Right renal cortex interstitium (tissue), 3 donors: ENCODE data around the gene EPS8L3. TPM values are rescaled to one million over a fixed set of nuclear protein-coding genes. Genes with fewer than 3 reads are reported as not detected.
"Not testable (repeated sequence)": the region's sequence is repeated elsewhere in the genome, so short reads cannot be mapped to it uniquely, and the experiment has no call there.

Experiments used
- DNase-seq, 3 donors: peaks; one replicate each; pipeline ENCODE4 v3.0.0-alpha.2; 2013; ENCODE audit warnings: low read depth in 3 of 3, low spot score in 2 of 3
- polyA plus RNA-seq, 3 donors: library from polyadenylated mRNA; unstranded; fragments of 120-200 nt; gene quantifications; one replicate each; pipeline ENCODE4 v1.2.1, GENCODE V29; 2013; ENCODE audit not compliant: insufficient read length in 3 of 3

Gene EPS8L3, protein sequence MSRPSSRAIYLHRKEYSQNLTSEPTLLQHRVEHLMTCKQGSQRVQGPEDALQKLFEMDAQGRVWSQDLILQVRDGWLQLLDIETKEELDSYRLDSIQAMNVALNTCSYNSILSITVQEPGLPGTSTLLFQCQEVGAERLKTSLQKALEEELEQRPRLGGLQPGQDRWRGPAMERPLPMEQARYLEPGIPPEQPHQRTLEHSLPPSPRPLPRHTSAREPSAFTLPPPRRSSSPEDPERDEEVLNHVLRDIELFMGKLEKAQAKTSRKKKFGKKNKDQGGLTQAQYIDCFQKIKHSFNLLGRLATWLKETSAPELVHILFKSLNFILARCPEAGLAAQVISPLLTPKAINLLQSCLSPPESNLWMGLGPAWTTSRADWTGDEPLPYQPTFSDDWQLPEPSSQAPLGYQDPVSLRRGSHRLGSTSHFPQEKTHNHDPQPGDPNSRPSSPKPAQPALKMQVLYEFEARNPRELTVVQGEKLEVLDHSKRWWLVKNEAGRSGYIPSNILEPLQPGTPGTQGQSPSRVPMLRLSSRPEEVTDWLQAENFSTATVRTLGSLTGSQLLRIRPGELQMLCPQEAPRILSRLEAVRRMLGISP
- under 1 TPM; 0.12 to 0.56 (median 0.28) TPM for polyA plus RNA-seq

DNA sequence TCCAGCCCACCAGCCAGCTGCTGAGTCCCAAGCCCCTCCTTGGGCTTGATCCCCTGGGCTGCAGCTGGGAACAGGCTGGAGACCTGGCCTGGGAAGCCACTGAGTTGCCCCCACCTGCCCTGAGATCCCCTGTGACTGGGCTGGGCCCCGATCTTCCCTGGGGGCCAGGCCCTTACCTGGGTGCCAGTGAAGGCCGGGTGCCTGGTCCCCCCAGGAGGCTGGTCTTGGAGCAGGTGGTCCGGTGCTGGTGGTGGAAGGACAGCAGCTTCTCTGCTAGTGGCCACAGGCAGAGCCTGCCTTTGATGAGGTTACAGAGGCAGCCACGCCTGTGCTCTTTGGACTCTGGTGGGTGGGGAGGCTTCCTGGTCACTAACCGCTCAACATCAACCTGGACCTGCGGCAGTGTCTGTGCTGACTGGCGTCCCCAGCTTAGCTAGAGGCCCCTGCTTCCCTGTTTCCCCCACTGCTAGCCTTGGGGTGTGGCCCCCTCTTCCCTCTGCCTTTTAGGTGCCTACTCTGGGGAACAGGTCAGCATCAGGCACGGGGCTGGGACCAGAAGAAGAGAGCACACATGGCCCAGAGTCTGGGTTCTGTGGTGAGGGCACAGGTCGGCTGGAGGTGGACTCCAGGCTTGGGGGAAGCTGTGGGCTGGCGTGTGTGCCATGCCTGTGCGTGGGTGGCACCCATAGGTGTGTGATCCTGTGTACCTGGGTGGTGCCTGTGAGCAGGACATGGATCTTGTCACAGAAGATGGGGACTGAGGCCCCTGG is at the start of gene EPS8L3:
TSS of gene EPS8L3 (minus strand) at position 278 of the 770 bp plus-strand sequence. CDS start 2,174 bp downstream, outside the sequence.
- DNase-seq = no peak

DNA sequence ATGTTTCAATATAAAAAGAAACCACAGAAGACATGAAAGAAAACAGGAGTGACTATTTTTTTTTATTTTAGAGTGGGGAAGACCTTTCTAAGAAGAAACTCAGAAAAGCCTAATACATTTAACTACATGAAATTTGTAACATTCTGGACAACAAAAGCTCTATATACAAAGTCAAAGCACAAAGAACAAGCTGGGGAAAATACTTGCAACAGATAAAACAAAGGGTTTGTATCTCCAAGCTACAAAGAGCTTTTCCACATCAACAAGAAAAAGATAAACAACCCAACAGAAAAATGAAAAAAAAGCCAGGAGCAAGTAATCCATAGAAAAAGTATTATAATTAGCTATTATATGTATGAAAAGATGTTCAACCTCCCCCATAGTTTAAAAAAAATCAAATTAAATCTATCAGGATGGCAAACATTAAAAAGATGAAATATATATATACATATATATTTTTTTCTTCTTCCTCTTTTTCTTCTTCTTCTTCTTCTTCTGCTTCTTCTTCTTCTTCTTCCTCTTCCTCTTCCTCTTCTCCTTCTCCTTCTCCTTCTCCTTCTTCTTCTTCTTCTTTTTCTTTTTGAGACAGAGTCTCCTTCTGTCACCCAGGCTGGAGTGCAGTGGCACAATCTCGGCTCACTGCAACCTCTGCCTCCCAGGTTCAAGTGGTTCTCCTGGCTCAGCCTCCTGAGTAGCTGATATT is 49.1 kb upstream of the EPS8L3 start:
- no peak for DNase-seq

DNA sequence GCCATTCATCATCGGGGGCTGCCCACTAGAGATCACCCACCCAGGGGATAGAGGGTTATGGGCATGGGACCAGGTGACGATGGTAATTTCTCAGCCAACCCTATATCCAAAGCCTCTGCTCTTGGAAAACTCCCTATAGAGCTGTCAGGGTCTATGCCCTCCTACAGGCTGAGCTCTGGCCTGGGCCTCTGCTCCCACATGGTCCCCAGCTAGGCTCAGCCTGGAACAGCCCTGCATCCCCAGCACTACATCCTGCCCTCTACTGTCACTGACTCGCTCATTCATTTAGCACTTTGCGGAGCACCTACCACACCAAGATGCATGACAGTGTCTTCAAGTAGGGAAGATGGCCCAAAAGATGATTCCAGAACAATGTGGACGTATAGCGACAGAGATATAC is 45.0 kb upstream of the EPS8L3 start:
- no peak for DNase-seq

DNA sequence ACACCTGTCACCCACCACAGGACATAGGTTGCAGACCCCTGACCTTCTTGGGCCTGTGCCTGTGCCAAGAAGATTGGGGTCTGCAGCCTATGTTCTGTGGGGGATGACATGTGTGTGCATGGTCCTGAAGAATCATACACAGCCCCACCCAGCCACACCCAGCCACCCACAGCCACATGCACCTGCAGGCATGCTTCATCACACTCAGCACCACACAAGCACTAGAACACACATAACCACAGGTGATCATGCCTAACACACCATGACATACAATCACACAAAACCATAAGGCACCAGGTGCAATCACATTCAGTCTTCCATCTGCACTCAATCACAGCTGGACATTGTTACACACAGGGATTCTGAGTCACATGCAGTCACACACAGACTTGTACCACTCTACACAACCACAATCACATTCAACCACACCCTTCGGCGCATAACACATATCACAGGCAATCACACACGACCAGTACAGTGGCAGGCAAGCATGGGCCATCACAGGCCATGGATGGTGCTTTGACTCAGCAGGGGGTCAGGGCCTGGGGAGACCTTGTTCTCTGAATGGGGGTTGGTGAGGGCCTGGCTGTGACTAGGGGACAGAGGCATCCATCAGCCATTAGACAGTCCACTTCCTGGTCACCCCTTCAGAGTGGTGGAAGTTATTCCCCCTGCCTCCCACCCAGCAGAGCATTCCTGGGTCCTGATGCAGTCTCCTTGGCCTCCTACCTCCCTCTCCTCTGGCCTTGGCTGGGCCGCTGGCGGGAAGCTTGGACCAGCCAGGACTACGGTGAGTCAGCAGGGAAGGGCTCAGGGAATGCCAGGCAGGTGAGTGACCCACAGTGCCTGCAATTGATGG is 44.3 kb upstream of the EPS8L3 start:
- no peak for DNase-seq

DNA sequence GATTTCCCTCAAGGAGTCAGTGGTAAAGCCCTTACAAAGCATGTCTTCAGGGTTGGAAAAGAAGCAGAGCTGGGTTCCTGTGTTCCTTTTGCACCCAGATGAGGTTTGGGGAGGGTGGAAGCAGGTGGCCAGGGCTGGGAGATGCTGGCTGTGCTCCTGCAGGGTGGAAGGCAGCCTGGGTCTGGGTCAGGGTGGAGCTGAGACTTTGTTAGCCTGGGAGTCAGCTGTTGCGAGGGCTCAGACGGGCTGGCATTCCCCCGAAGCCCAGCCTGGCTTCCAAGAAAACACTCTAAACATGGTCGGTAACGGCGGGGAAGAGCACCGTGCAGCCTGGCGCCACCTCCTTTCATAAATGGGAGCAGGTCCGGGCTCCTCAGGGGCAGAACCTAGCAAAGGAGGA is 43.7 kb upstream of the EPS8L3 start:
- no peak for DNase-seq

DNA sequence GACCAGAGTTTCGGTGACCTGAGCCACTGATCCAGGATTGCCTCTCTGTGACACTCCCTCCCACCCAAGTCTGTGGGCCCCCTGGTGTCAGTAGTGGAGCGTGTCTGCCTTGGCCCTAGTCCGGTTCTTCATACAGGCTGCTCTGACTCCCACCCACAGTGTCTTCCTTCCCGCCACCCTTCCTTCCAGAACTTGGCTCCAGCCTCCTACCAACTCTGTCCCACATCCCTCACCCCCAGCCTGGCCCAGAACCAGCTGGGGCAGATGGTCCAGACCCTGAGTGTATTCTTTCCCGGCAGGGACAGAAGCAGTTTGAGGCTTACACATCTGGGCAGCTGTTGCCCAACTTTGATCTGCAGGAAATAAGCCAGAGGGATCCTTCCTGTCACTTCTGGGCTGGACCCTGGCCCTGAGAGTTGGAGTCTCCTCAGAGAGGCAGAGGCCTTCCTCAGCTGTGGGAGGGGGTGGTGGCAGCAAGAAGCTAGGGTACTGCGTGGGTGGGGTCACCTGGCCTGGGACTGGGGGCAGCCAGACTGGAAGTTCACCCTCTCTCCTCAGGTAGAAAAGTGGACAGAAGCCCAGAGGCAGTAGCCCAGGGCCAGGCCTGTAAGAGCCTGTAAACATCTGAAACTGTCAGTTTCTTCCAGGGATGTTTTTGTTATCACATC is 43.1 kb upstream of the EPS8L3 start:
- DNase-seq = no peak

DNA sequence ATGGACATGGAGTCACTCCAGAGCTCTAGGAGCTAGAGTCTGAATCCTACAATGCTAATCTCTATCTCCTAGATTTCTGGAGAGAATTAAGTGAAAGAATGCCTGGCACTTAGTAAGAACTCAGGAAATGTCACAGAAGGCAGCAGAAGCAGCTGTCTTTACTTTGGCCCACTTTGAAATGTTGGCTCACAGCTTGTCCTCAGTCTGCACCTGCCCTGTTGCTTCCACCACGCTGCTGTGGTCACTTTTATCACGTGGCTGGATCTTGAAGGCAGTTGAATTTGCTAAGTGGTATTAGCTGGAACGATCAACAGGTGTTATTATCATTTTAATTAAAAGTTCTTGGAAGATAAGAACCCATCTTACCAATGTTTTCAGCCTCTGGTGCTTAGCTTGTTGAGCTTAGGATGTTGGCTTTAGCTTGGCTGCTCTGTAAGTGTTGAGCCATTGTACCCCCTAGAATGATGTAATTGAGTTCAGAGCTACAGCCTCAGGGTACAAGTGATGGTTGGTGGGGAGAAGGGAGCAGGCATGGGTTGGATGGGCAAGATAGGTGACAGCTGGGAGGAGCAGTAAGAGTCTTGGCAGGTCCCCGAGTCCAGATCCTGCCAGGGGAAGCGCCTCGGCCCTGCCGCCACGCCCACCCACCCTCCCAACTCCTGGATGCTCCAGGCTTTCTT is 41.9 kb upstream of the EPS8L3 start:
- DNase-seq = no peak

DNA sequence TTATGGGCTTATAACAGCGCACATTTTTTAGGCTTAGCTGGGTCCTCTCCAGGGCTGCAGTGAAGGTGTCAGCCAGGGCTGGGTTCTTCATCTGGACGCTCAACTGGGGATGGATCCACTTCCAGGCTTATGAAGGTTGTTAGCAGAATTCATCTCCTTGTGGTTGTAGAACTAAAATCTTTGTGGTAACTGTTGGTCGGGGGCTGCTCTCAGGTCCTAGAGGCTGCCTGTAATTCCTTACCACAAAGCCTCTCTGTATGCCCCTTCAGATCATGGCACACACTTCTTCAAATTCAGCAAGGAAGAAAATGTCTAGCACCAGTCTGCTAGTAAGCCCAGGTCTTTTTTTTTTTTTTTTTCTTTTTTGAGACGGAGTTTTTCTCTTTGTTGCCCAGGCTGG is 40.9 kb upstream of the EPS8L3 start:
- no peak for DNase-seq

DNA sequence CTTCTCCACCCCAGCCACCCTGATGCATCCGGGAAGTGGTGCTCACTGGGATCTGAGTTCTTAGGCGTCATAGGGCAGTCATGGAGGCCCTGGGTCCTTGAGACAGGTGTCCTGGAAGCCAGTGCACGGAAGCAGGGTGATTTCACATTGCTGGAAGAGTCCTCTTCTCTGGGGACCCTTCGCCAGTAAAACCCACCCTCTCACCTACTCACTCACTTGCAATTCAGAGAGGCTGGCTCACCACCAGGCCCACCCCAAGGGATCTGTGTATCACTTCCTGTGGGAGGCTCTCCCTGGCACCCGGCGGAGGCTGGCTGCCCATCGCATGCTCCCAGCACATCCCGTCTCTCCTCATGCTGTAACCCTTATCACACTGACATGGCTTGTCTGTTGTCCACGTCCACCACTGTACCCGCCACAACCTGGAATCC is 40.2 kb upstream of the EPS8L3 start:
- no peak for DNase-seq

DNA sequence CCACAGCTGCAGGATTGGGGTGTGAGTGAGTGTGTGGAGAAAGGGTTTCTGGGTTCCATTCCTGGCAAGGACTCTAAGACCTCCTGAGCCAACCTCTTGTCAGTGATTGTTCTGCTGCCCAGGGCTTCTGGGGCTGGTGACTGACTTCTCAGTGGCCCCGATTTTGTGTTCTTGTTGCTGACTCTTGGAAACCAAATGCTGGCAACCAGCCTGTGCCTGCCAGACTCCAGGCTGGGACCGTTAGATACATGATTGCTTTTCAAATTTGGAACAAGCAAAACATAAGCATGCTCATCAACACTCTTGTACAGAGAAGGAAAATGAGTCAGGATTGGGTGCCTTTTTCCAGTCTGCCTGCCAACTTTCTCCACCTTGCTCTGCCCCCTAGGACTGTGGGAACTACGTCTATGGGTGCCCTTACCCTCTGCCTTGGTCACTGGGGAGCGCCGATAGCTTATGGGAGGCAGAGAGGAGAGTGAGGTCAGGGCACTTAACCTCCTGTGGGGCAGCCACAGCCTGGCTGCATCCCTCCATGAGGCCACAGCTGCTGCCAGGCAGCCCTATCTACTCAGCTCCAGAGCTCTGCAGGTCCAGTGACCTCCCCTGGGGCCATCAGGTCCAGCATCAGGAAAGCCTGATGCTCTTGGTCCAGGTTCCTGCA is 39.3 kb upstream of the EPS8L3 start:
- no peak for DNase-seq

DNA sequence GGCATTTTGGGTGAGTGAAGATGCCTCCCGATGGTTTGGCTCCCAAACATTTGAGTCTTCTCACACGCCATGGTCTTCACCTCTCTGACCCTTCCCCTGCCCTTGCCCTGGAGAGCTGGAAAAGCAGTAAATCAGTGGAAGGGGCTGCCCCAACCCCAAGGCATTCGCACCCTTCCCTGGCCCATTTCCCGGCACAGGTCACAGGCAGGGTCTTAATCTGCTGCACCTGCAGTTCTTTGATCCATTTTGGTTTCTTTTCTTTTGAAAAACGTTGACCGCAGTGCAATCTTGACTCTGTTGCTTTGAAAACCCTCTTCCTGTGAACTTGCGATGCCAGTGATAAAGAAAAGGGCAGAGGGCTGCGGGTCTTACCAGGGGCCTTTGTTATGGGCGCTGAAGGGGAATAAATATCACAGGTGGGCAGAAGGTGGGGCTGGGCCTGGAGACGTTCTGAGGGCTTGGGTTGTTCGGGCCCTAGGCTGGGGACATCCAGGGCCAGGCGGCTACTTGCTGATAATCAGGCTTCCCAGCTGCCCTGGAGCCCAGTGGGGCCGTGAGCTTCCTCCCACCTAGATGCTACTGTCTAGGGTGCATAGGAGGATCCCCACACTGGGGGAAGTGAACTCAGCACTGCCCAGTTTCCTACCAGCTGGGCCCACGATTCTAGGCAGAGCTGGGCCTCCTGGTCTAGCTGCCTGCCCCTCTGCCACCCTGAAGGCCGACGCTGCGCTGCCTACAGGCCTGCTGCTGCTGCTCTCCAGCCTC is 38.6 kb upstream of the EPS8L3 start:
- DNase-seq = no peak

DNA sequence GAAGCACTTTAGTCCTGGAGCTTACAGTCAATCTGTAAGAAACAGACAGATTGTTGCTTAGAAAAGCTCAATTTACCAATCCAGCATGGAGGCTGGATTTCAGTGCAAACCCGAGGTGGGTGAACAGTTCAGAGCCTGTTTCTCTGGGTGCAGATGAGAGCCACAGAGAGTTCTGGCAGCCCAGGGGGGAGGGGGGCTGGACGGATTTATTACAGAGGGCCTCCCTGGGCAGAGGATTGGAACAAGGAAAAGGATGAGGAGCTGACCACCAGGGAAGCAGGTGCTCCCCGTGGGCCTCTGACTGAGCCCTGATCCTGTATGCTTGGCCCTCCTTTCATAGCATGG is 38.0 kb upstream of the EPS8L3 start:
- no peak for DNase-seq

DNA sequence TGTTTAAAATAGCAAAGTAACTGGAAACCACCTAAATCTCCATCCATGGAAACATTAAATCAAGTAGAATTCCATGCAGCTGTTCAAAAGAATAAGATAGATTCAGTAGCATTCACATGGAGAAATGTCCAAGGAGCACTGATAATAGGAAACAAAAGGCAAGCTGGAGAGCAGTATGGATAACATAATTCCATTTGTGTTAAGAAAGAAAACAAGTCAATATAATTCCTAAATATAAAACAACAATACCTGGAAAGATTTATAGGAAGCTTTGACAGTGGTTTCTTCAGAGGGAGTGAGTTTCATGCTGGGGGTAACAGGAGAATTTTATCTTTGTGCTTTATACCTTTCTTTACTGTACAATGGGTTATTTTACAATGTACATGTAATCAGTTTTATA is 36.6 kb upstream of the EPS8L3 start:
- no peak for DNase-seq

DNA sequence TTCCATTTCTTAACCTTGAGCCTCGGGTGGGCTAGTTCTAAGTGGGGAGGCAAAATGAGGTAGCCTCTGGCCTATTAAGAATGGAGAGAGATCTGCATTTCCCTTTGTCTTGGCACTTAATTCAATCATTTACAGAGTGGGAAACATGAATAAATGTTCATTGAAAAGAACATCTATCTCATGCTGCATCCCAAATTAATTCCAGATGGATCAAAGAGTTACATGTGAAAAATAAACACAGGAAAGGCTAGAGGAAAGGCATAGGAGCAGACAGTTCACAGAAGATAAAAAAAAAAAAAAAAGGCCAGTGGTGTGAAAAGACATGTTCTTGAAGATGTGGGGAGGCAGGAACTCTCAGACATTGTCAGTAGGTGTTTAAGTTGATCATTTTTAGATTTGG is 35.7 kb upstream of the EPS8L3 start:
- no peak for DNase-seq

DNA sequence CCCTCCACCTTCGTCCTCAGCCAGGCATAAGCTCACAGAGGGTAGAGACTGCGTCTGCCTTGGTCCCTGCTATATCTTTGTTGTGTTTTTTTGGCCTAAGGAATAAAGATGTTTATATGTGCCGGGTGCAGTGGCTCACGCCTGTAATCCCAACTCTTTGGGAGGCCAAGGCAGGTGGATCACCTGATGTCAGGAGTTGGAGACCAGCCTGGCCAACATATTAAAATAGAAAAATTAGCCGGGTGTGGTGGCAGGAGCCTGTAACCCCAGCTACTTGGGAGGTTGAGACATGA is 33.5 kb upstream of the EPS8L3 start:
- not testable (repeated sequence) for DNase-seq

DNA sequence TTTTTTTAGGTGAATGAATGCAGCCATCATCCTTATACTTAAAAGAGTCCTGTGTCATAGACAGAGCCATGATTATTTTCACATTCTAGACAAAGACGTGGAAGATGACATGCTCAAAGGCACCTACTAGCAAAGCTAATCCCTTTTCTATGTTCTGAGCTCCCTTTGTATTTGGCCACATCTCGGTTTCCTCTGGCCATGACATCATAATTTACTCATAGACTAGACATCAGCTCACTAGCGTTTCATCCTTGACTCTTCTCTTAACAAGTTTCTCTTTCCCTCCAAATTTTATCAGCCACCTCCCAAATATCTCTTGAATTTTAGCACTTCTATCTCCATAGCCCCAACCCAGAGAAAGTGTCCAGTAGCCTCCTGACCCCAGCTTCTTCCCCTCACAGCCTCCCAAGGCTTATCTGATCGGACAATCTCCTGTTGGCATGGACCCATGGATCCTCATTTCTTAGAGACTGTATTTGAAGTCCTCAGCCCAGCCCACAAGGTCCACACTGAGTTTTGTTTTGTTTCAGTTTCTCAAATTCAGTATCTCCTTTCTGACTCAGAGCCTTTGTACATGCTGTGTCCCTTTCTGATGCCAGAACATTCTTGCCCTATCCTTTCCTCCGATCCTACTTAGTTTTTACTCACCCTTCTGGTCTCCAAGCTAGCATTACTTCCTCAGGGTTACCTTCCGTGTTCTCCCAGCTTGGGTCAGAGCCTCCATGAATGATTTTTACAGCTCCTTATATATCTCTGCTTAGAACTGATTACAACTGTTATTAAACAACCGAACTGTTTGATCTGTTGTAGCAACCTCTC is 33.0 kb upstream of the EPS8L3 start:
- no peak for DNase-seq
